Suprapubic skin (tissue), 3 donors: ENCODE data around the gene DNAH5.

Experiments
- POLR2AphosphoS5 ChIP-seq, 3 donors: sonication (generic); formaldehyde crosslinking; IDR thresholded peaks; one replicate each; pipeline ENCODE4 v1.6.1; 2017; ENCODE audit warnings: antibody characterized with exemption in 3 of 3
- TF ChIP-seq, protein P1 (sequence below), 2 donors: fragments of 200-600 bp in 1 of 2; fragments of 450-650 bp in 1 of 2; sonication (generic) in 1 of 2; IDR thresholded peaks; one replicate each; pipeline ENCODE4 v1.5.1; 2016 to 2019; ENCODE audit warnings: antibody characterized with exemption in 2 of 2, mild to moderate bottlenecking in 1 of 2, moderate library complexity in 1 of 2

GRCh38 chr5:13698885-13699284 is 245.6 kb downstream of the DNAH5 start:
- TF ChIP-seq POLR2AphosphoS5 (IDR thresholded peaks at IDR 0.05), result no peak
- TF ChIP-seq, protein P1, sequence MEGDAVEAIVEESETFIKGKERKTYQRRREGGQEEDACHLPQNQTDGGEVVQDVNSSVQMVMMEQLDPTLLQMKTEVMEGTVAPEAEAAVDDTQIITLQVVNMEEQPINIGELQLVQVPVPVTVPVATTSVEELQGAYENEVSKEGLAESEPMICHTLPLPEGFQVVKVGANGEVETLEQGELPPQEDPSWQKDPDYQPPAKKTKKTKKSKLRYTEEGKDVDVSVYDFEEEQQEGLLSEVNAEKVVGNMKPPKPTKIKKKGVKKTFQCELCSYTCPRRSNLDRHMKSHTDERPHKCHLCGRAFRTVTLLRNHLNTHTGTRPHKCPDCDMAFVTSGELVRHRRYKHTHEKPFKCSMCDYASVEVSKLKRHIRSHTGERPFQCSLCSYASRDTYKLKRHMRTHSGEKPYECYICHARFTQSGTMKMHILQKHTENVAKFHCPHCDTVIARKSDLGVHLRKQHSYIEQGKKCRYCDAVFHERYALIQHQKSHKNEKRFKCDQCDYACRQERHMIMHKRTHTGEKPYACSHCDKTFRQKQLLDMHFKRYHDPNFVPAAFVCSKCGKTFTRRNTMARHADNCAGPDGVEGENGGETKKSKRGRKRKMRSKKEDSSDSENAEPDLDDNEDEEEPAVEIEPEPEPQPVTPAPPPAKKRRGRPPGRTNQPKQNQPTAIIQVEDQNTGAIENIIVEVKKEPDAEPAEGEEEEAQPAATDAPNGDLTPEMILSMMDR (IDR thresholded peaks at IDR 0.05), result no peak
